Neural cell (in vitro differentiated cells): ENCODE measurements around the gene NPAS3.

ENCODE experiments used
- CTCF ChIP-seq: fragments of 450-650 bp; IDR thresholded peaks from 2 replicates; pipeline ENCODE4 v1.5.1; 2014; ENCODE audit warnings: antibody characterized with exemption, mild to moderate bottlenecking, moderate library complexity; ENCODE audit not compliant: poor library complexity, severe bottlenecking
- EP300 ChIP-seq: fragments of 450-650 bp; conservative IDR thresholded peaks from 2 replicates; pipeline ENCODE4 v1.6.1; 2014; ENCODE audit warnings: antibody characterized with exemption, mild to moderate bottlenecking, moderate library complexity; ENCODE audit not compliant: poor library complexity, severe bottlenecking
- EZH2 ChIP-seq: fragments of 200-600, 300-800 bp; shearing (Covaris generic), sonication (generic); IDR thresholded peaks from 2 replicates; pipeline ENCODE4 v1.6.1; 2014; ENCODE audit warnings: antibody characterized with exemption, low read length, borderline replicate concordance, mild to moderate bottlenecking; ENCODE audit not compliant: insufficient read depth, poor library complexity, severe bottlenecking
- RAD21 ChIP-seq: fragments of 450-650 bp; conservative IDR thresholded peaks from 2 replicates; pipeline ENCODE4 v1.6.1; 2014; ENCODE audit warnings: antibody characterized with exemption, mild to moderate bottlenecking, moderate library complexity
- REST ChIP-seq: IDR thresholded peaks from 2 replicates; pipeline ENCODE4 v1.6.1; 2012; ENCODE audit warnings: borderline replicate concordance
- SMC3 ChIP-seq: fragments of 450-650 bp; conservative IDR thresholded peaks from 2 replicates; pipeline ENCODE4 v1.6.1; 2014; ENCODE audit warnings: antibody characterized with exemption, mild to moderate bottlenecking, moderate library complexity; ENCODE audit not compliant: poor library complexity
- TAF1 ChIP-seq: IDR thresholded peaks from 2 replicates; pipeline ENCODE4 v1.6.1; 2012; ENCODE audit warnings: low read depth

GRCh38 chr14:33754261-33754660, 815.6 kb downstream of the NPAS3 start:
- TF ChIP-seq CTCF (no peak), SMC3 (no peak), EZH2 (no peak), REST (no peak), TAF1 (no peak), EP300 (no peak), RAD21 (no peak)
